Aorta (tissue), 5 donors: Measurements from ENCODE around the gene LPCAT3. TPM values are rescaled to one million over a fixed set of nuclear protein-coding genes. Genes with fewer than 3 reads are reported as not detected.
A peak's percentile ranks its signal among the peaks of the same experiment; 100 is the strongest.

ENCODE experiments used
- ATAC-seq: fragments of 200-7000 bp; cut with Tn5 transposase; one replicate; pipeline ENCODE4 v1.9.1; 2022; ENCODE audit warnings: moderate library complexity; ENCODE audit not compliant: low FRiP score
- DNase-seq, 2 donors: peaks; one replicate each; pipeline ENCODE4 v3.0.0-alpha.2; 2020
- H3K27ac ChIP-seq, 2 donors: one replicate each; pipeline ENCODE4 v1.5.1; 2013; ENCODE audit warnings: low read length in 2 of 2, mild to moderate bottlenecking in 2 of 2, moderate library complexity in 2 of 2, control low read depth in 1 of 2, inconsistent platforms in 1 of 2, low read depth in 1 of 2
- H3K27me3 ChIP-seq, 2 donors: one replicate each; pipeline ENCODE4 v1.6.1; 2013; ENCODE audit warnings: control low read depth in 1 of 2, low read length in 1 of 2, mild to moderate bottlenecking in 1 of 2, moderate library complexity in 1 of 2; ENCODE audit not compliant: insufficient read depth in 2 of 2, control insufficient read depth in 1 of 2
- H3K36me3 ChIP-seq, 2 donors: one replicate each; pipeline ENCODE4 v1.6.1; 2013; ENCODE audit warnings: control low read depth in 1 of 2, low read length in 1 of 2, mild to moderate bottlenecking in 1 of 2; ENCODE audit not compliant: insufficient read depth in 2 of 2, control insufficient read depth in 1 of 2
- H3K4me1 ChIP-seq, 2 donors: one replicate each; pipeline ENCODE4 v1.6.1; 2013; ENCODE audit warnings: low read length in 2 of 2, control low read depth in 1 of 2, mild to moderate bottlenecking in 1 of 2, moderate library complexity in 1 of 2; ENCODE audit not compliant: insufficient read depth in 2 of 2, control insufficient read depth in 1 of 2
- H3K4me3 ChIP-seq, 2 donors: one replicate each; pipeline ENCODE4 v1.5.1; 2013; ENCODE audit warnings: low read length in 2 of 2, control low read depth in 1 of 2, mild to moderate bottlenecking in 1 of 2
- H3K9me3 ChIP-seq: one replicate; pipeline ENCODE4 v1.6.1; 2013; ENCODE audit warnings: mild to moderate bottlenecking, low read length; ENCODE audit not compliant: control insufficient read depth
- WGBS, 2 donors: extraction: QIAGEN DNeasy Blood & Tissue Kit; methylation state at CpG; one replicate each; pipeline ENCODE4 v1.1.7; 2013; 5-methylcytosine and 5-hydroxymethylcytosine counted together
- intact Hi-C, 2 donors: fragments of 100-400 bp; cut with DNase I; formaldehyde crosslinking; loops; one replicate each; pipeline versions ENCODE4 v1.14.2 to v1.15.0; 2022
- polyA plus RNA-seq, 2 donors: library from polyadenylated mRNA; stranded (reverse); fragments of 200-250 nt; gene quantifications; one replicate each; pipeline ENCODE4 v1.2.3, GENCODE V29; 2013
- total RNA-seq, 2 donors: library from RNA; stranded (reverse); fragmentation: NEBNext Ultra II Directional; extraction: Animal tissue kit (Norgen Biotek cat#: 25700); gene quantifications; one replicate each; pipeline ENCODE4 v1.2.1, GENCODE V29; 2021
- donor health status: healthy with polysubstance abuse.
- donor health status: Bipolar disorder and iron deficiency.
- donor health status: DM: no; HTN: no; CAD: no.
- donor health status: DM: no; HTN: no; CAD: no.
- donor health status: DM: yes; HTN: yes; CAD: no.

LPCAT3 gene
- total and polyA plus RNA-seq, 4 donors, result 10.1 to 33.2 (median 28.1) TPM

DNA sequence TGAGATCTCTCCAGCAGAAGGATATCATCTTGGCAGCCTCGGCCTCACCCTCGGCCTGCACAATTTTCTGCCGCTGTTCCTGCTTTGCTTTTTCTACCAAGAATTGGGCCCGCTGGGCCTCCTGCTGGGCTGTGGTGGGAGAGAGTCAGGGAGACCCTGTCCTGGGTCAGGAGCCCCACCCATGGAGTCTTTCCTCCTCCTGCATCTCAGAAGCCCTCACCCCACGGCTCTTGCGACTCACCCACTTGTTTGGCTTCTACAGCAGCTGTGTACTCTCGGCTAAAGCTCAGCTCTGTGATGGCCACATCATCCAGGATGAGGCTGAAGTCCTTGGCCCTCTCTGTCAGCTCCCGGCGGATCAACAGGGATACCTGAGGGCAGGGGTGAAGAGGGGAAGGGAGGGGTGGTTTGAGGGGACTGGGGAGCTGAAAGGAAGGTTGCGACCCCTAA lies 50.6 kb downstream of the LPCAT3 start:
- intact Hi-C loops, result no loop called here
- DNase-seq (peak in 1 of 2 donors; percentile 55), ATAC-seq (no peak)
- H3K36me3 ChIP-seq, result peaks cover 0 to 6% of the 10 kb centered on the region in 2 donors
- H3K4me3 ChIP-seq, result no peak overlapping the region
- WGBS, 2 donors, result 87 to 88% methylated on average over 10 of the region's 10 CpGs
- H3K27ac ChIP-seq, result no peak overlapping the region
- peaks cover 4 to 5% of the 10 kb centered on the region in 2 donors for H3K4me1 ChIP-seq
- no peaks in the 10 kb centered on the region for H3K9me3 ChIP-seq
- no peaks in the 10 kb centered on the region for H3K27me3 ChIP-seq

DNA sequence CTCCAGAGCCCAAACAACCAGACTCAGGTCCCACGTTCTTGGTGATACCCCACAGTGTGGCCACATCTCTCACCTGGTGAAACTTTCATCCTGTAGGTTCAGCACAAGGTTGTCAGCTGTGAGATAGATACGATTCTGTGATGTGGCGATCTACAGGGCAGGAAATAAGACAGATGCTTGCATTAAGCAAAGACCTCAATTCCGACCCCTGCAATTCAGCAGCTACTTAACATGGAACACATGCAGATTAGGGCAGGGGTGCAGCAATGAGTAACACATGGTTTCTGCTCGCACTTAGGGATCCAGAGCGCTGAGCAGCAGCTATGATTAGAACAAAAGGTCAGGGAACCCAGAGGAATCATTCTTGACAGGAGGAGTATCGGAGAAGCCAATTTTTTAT lies 51.9 kb downstream of the LPCAT3 start:
- H3K36me3 ChIP-seq, result peaks cover 0 to 6% of the 10 kb centered on the region in 2 donors
- DNase-seq, result peak in 1 of 2 donors; percentile 33
- no peak overlapping the region for H3K27ac ChIP-seq
- intact Hi-C loops, result no loop called here
- H3K27me3 ChIP-seq, result no peaks in the 10 kb centered on the region
- no peak overlapping the region for H3K4me3 ChIP-seq
- H3K4me1 ChIP-seq, result peaks cover 4 to 5% of the 10 kb centered on the region in 2 donors
- 84% methylated on average over 7 of the region's 7 CpGs for WGBS, 2 donors
- H3K9me3 ChIP-seq, result no peaks in the 10 kb centered on the region
- ATAC-seq, result no peak

DNA sequence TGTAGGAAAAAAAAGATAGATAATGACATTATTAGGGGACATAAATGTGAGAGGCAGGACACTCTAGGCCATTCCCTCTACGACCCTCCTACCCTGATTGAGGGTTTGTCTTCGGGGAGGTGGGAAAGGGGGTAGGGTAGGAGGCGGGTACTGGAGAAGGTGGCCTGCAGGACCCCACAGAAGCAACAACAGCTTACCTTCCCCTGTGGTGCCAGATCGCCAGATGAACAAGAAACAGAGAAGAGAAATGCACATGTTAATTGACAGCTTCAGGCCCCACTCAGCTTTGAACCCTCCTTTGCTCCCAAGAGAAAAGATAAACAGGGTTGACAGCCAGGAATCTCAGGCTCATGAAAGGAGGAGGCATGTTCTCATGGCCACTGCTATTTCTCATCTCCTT lies 52.6 kb downstream of the LPCAT3 start:
- WGBS, 2 donors, result 75 to 80% methylated on average over 4 of the region's 4 CpGs
- intact Hi-C loops, result loop anchor here (2.0 kb wide), 1 partner anchor 41 kb away; no protein-coding TSS in a partner anchor

DNA sequence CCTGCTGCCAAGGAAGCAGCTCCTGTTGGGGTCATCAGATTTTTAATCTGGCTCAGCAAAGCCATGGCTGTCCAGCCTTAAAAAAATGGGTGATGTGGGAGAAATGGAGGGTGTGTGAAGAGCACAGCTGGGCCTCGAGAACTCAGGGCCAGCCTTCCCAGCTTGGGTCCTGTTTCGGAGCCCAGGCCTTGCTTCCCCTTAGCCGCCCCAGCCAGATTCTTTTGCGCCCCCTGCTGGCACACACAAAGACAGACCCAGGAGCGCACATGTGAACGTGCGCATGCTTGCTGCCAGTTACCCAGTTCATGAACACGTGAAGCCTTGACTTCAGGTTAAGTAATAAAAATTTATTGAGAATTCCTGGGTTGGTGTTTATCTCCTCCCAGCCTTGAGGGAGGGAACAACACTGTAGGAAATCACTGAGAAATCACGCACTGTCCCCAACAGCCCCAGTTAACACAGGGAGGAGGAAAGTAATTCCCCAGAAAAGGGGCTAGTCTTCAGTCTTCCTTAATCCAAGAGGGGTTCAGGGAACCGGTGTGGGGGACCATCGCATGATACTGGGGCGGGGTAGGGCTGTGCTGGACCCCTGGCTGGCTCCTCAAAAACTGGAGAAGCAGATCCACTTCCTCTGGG lies 53.1 kb downstream of the LPCAT3 start:
- Histone ChIP-seq H3K36me3 (peaks cover 0 to 6% of the 10 kb centered on the region in 2 donors), H3K4me1 (peaks cover 4 to 5% of the 10 kb centered on the region in 2 donors), H3K27me3 (no peaks in the 10 kb centered on the region), H3K27ac (peak overlapping the region in 1 of 2 donors; percentile 41), H3K4me3 (no peak overlapping the region), H3K9me3 (no peaks in the 10 kb centered on the region)
- ATAC-seq, result peak; percentile 84
- WGBS, 2 donors, result 20 to 21% methylated on average over 12 of the region's 12 CpGs
- intact Hi-C loops, result loop anchor here (2.0 kb wide), 1 partner anchor 40 kb away; no protein-coding TSS in a partner anchor
- peak; percentile 94 for DNase-seq

More for the DNA sequence above, 52.6 kb downstream of the LPCAT3 start:
- Histone ChIP-seq H3K36me3 (peaks cover 0 to 6% of the 10 kb centered on the region in 2 donors), H3K4me3 (no peak overlapping the region), H3K4me1 (peaks cover 4 to 5% of the 10 kb centered on the region in 2 donors), H3K27ac (no peak overlapping the region), H3K27me3 (no peaks in the 10 kb centered on the region), H3K9me3 (no peaks in the 10 kb centered on the region)
- ATAC-seq, result no peak
- peak in 1 of 2 donors; percentile 28 for DNase-seq

DNA sequence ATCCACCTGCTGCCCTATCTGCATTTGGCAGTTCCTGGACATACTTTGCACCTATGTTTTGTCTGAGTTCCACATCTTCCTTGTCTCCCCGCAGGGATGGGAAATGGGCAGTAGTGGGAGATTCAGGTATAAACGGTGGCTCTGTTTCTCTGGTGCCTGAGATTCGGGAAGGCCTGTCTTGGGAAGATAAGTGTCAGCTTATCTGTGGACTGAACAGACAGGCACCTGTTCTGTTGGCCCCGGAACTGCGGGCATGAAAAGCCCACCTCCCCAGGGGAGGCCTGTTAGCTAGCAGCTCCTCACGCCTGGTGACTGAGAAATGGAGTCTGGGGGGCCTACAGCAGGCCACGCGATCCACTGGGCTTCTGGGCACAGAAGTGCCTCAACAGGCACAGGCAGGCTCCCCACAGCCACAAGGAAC lies 53.7 kb downstream of the LPCAT3 start:
- H3K27ac ChIP-seq, result peak overlapping the region in 1 of 2 donors; percentile 41
- H3K9me3 ChIP-seq, result no peaks in the 10 kb centered on the region
- ATAC-seq (no peak), DNase-seq (peak in 1 of 2 donors; percentile 73)
- WGBS, 2 donors, result 72 to 76% methylated on average over 8 of the region's 8 CpGs
- intact Hi-C loops, result loop anchor here (2.0 kb wide), 1 partner anchor 40 kb away; no protein-coding TSS in a partner anchor
- peaks cover 4 to 5% of the 10 kb centered on the region in 2 donors for H3K4me1 ChIP-seq
- H3K4me3 ChIP-seq, result no peak overlapping the region
- H3K27me3 ChIP-seq, result no peaks in the 10 kb centered on the region
- H3K36me3 ChIP-seq, result peaks cover 0 to 6% of the 10 kb centered on the region in 2 donors

DNA sequence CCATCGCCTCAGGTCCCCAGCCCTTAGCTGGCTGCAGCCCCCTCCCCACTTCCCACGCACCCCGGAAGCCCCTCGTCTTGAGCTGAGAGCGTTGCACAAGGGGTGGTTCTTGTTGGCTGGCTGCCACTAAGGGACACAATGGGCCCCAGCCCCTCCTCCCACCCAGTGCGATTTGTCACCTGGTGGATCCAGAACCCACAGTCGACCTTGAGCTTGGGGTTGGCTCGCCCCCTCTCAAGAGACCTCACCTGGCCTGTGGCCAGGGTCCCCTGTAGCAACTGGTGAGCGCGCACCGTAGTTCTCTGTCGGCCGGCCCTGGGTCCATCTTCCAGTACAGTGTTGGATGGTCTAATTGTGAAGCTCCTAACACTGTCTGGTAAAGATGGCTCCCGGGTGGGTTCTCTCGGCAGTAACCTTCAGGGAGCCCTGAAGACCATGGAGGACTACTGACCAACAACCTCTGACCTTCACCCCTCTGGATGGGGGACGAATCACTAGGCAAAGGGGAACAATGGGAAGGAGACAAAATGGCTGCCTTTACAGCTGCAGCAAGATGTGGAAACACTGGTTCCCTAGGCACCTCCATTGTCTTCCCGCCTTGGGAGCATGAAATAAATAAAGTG lies 54.4 kb downstream of the LPCAT3 start:
- H3K9me3 ChIP-seq, result no peaks in the 10 kb centered on the region
- peaks cover 0 to 6% of the 10 kb centered on the region in 2 donors for H3K36me3 ChIP-seq
- H3K4me1 ChIP-seq, result peaks cover 0 to 1% of the 10 kb centered on the region in 2 donors
- H3K4me3 ChIP-seq, result no peak overlapping the region
- peak in 1 of 2 donors; percentile 76 for DNase-seq
- H3K27ac ChIP-seq, result no peak overlapping the region
- 73 to 75% methylated on average over 17 of the region's 17 CpGs for WGBS, 2 donors
- ATAC-seq, result no peak
- no peaks in the 10 kb centered on the region for H3K27me3 ChIP-seq
- intact Hi-C loops, result loop anchor here (2.0 kb wide), 1 partner anchor 39 kb away; no protein-coding TSS in a partner anchor

DNA sequence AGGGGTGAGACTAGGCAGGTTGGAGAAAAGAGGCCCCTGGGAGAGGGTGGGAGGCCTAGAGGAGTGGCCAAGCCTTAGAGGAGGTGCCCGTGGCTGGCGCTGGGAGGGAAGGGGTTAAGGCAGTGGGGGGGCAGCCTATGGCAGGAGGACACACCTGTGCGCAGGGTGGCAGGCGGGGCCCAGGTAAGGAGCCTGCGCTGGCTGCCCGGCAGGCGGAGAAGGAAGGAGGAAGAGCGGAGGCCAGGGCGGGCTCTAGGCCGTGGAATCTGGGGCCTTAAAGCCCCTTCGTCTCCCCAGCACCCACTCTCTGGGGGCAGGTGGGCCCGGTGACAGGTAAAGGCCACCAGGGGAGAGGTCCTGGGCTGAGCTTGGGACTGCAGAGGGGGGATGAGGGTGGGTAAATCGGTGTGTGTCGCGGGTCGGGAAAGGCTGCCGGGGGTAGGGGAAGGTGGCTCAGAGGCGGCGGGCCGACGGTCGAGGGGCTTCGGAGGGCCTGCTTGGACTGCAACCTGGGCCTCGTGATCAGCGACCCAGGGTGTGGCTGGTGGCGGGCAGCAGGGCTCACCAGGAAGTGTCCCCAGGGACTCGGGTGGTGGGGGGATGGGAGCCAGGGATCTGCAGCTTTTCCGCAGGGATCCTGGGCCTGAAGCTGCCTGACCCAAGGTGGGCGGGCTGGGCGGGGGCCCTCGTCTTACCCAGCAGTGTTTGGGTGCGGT lies 55.1 kb downstream of the LPCAT3 start:
- no peaks in the 10 kb centered on the region for H3K9me3 ChIP-seq
- peak in 1 of 2 donors; percentile 75 for DNase-seq
- peaks cover 0 to 6% of the 10 kb centered on the region in 2 donors for H3K36me3 ChIP-seq
- intact Hi-C loops, result no loop called here
- no peaks in the 10 kb centered on the region for H3K27me3 ChIP-seq
- H3K4me3 ChIP-seq, result no peak overlapping the region
- H3K27ac ChIP-seq, result no peak overlapping the region
- H3K4me1 ChIP-seq, result no peaks in the 10 kb centered on the region
- no peak for ATAC-seq
- 72 to 73% methylated on average over 31 to 32 of the region's 32 CpGs for WGBS, 2 donors

DNA sequence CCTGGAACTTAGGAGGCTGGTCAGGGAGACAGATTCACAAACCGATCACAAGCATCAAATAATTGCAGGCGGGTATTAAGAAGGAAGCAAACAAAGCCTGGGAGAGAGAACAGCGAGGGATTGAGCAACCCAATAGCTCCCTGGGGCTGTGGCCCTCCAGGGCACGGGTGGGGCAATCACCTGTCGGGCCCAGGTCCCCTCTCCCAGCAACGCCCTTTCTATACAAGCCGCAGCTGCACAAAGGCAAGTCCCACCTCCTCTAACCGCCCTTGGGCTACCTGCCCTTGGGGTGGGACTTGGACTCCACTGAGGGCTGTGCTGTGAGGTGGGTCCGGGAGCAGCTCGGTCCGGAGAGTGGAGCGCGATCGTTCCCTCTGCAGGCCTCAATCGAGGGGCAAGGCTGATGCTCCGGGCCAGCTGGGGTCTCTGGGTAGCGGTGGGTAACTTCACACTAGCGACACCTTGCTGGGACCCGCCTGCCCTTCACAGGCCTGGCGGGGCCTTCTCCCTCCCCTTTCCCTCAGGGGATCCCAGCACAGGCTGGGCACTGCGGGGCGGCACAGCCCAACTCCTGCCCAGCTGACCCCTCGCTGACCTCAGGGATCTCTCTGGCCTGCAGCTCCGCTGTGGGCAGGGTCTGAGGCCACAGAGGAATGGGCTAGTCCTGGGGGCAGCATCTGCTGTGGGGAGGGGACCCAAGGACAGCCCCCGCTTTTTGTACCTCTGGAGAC lies 55.8 kb downstream of the LPCAT3 start:
- Histone ChIP-seq H3K4me3 (no peak overlapping the region), H3K27me3 (no peaks in the 10 kb centered on the region), H3K36me3 (peaks cover 0 to 6% of the 10 kb centered on the region in 2 donors), H3K9me3 (no peaks in the 10 kb centered on the region), H3K27ac (no peak overlapping the region), H3K4me1 (no peaks in the 10 kb centered on the region)
- intact Hi-C loops, result no loop called here
- no peak for ATAC-seq
- peak in 1 of 2 donors; percentile 69 for DNase-seq
- 69 to 72% methylated on average over 23 to 25 of the region's 25 CpGs for WGBS, 2 donors
